WTC11 (cell line): ENCODE measurements around the gene ZBTB47. TPM values are rescaled to one million over a fixed set of nuclear protein-coding genes. Genes with fewer than 3 reads are reported as not detected.

Experiments
- ATAC-seq: fragments of 200-7000 bp; cut with Tn5 transposase; 2 replicates; pipeline ENCODE4 v1.10.0; 2021; ENCODE audit warnings: mild to moderate bottlenecking, moderate library complexity
- CTCF ChIA-PET: fragments of 300-600 bp; sonication (Branson Sonifier 250); formaldehyde crosslinking; loops from one replicate; lab custom pipeline; 2021; ENCODE audit warnings: antibody characterized with exemption; lab: Charles Lee
- POLR2A ChIA-PET: fragments of 350-600 bp; sonication (Branson Sonifier 250); formaldehyde crosslinking; loops from one replicate; lab custom pipeline; 2021; ENCODE audit warnings: antibody characterized with exemption; lab: Charles Lee
- DNase-seq: peaks from one replicate; pipeline ENCODE4 v3.0.0; 2021; ENCODE audit warnings: low spot score
- H3K27ac Mint-ChIP-seq: 2 replicates; pipeline ENCODE4 v1.8.0; 2021; ENCODE audit warnings: mixed read lengths
- H3K27me3 Mint-ChIP-seq: 2 replicates; pipeline ENCODE4 v1.8.0; 2021; ENCODE audit warnings: low read depth, mild to moderate bottlenecking, moderate library complexity, mixed read lengths
- H3K36me3 Mint-ChIP-seq: 2 replicates; pipeline ENCODE4 v1.8.0; 2021; ENCODE audit warnings: mixed read lengths
- H3K4me1 Mint-ChIP-seq: 2 replicates; pipeline ENCODE4 v1.8.0; 2022; ENCODE audit warnings: mixed read lengths
- H3K4me3 Mint-ChIP-seq: 2 replicates; pipeline ENCODE4 v1.8.0; 2021; ENCODE audit warnings: mild to moderate bottlenecking, moderate library complexity, mixed read lengths
- H3K9me3 Mint-ChIP-seq: 2 replicates; pipeline ENCODE4 v1.8.0; 2021; ENCODE audit warnings: mixed read lengths
- AFF4 ChIP-seq: sonication (generic); formaldehyde crosslinking; IDR thresholded peaks from 2 replicates; pipeline ENCODE4 v1.8.1; 2023; ENCODE audit warnings: mild to moderate bottlenecking, missing genetic modification reagents, borderline replicate concordance
- CREB1 ChIP-seq: sonication (generic); formaldehyde crosslinking; IDR thresholded peaks from 2 replicates; pipeline ENCODE4 v1.8.0; 2023; ENCODE audit warnings: mild to moderate bottlenecking, missing genetic modification reagents
- FOXJ3 ChIP-seq: sonication (generic); formaldehyde crosslinking; IDR thresholded peaks from 2 replicates; pipeline ENCODE4 v1.9.0; 2021; ENCODE audit warnings: missing genetic modification reagents, mild to moderate bottlenecking, borderline replicate concordance
- GTF2I ChIP-seq: fragments of 250-450 bp; sonication (Bioruptor Pico); conservative IDR thresholded peaks from 2 replicates; pipeline ENCODE4 v1.4.0; 2021; ENCODE audit warnings: mild to moderate bottlenecking
- JUN ChIP-seq: sonication (generic); formaldehyde crosslinking; IDR thresholded peaks from 2 replicates; pipeline ENCODE4 v1.8.0; 2023; ENCODE audit warnings: mild to moderate bottlenecking, missing genetic modification reagents
- NR3C1 ChIP-seq: sonication (generic); formaldehyde crosslinking; conservative IDR thresholded peaks from 2 replicates; pipeline ENCODE4 v1.8.1; 2023; ENCODE audit warnings: low read depth, mild to moderate bottlenecking, missing genetic modification reagents
- PREB ChIP-seq: sonication (generic); formaldehyde crosslinking; IDR thresholded peaks from 2 replicates; pipeline ENCODE4 v1.8.1; 2022; ENCODE audit warnings: mild to moderate bottlenecking, missing genetic modification reagents, moderate library complexity, borderline replicate concordance
- SP1 ChIP-seq: sonication (generic); formaldehyde crosslinking; conservative IDR thresholded peaks from 2 replicates; pipeline ENCODE4 v1.8.1; 2022; ENCODE audit warnings: missing genetic modification reagents
- TEAD4 ChIP-seq: sonication (generic); formaldehyde crosslinking; IDR thresholded peaks from 2 replicates; pipeline ENCODE4 v1.8.0; 2022; ENCODE audit warnings: mild to moderate bottlenecking, missing genetic modification reagents
- TP53 ChIP-seq: sonication (generic); formaldehyde crosslinking; IDR thresholded peaks from 2 replicates; pipeline ENCODE4 v1.8.1; 2023; ENCODE audit warnings: mild to moderate bottlenecking, missing genetic modification reagents
- ZNF219 ChIP-seq: sonication (generic); formaldehyde crosslinking; IDR thresholded peaks from 2 replicates; pipeline ENCODE4 v1.8.0; 2023; ENCODE audit warnings: missing genetic modification reagents, mild to moderate bottlenecking, borderline replicate concordance
- ZNF232 ChIP-seq: sonication (generic); formaldehyde crosslinking; IDR thresholded peaks from 2 replicates; pipeline ENCODE4 v1.8.0; 2022; ENCODE audit warnings: mild to moderate bottlenecking, missing genetic modification reagents
- ZNF423 ChIP-seq: fragments of 250-450 bp; sonication (Bioruptor Pico); IDR thresholded peaks from 2 replicates; pipeline ENCODE4 v2.1.2; 2022; ENCODE audit warnings: mild to moderate bottlenecking, moderate library complexity
- total RNA-seq: library from RNA; stranded (reverse); gene quantifications from 3 replicates; pipeline ENCODE4 v1.2.3, GENCODE V29; 2021
- TF ChIP-seq, protein P1 (sequence below): fragments of 250-450 bp; sonication (Bioruptor Pico); IDR thresholded peaks from 2 replicates; pipeline ENCODE4 v2.1.2; 2022; ENCODE audit warnings: mild to moderate bottlenecking, moderate library complexity
- TF ChIP-seq, protein P2 (sequence below): sonication (generic); formaldehyde crosslinking; IDR thresholded peaks from 2 replicates; pipeline ENCODE4 v1.8.1; 2022; ENCODE audit warnings: low read depth, missing genetic modification reagents, borderline replicate concordance
- TF ChIP-seq, protein P3 (sequence below): fragments of 250-450 bp; sonication (Bioruptor Pico); IDR thresholded peaks from 2 replicates; pipeline ENCODE4 v1.9.0; 2021; ENCODE audit warnings: mild to moderate bottlenecking, borderline replicate concordance
- TF ChIP-seq, protein P4 (sequence below): fragments of 250-450 bp; sonication (Bioruptor Pico); IDR thresholded peaks from 2 replicates; pipeline ENCODE4 v1.9.0; 2021; ENCODE audit warnings: mild to moderate bottlenecking

Gene ZBTB47
- total RNA-seq, 1 experiment from 2014 or later = 5.2 TPM

DNA sequence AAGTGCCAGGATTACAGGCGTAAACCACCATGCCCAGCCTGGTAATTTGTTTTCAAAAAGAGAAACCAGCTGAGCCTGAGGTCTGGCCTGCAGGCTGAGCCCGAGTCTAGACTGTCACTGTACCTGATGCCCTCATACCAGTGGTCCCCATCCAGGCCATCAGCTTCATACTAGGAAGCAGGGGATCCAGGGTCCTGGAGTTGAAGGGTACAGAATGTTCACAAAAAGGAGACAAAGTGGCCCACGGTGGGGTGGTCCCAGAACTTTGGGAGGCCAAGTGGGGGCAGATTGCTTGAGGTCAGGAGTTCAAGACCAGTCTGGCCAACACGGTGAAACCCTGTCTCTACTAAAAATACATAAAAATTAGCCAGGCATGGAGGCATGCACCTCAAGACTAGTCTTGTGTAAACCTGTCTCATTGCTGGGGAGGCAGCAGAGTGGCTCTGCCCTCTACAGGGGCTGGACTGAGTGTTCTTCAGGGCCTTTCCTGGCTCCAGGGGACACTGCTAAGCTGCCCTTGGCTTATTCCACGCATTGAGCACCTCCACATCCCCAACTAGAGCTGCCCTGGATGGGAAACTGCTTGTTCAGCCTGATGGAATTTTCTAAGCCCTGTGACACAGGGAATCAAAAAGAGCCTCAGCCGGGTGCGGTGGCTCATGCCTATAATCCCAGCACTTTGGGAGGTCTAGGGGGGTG lies 57.0 kb downstream of the ZBTB47 start:
- peak; percentile 5 for DNase-seq
- no peak overlapping the region for H3K4me3 Mint-ChIP-seq
- no peaks in the 10 kb centered on the region for H3K9me3 Mint-ChIP-seq
- H3K27me3 Mint-ChIP-seq = no peaks in the 10 kb centered on the region
- H3K4me1 Mint-ChIP-seq = no peaks in the 10 kb centered on the region
- POLR2A ChIA-PET = no interaction called here
- no peak overlapping the region; the same call in 1 of the 2 replicates for H3K27ac Mint-ChIP-seq
- no peak for ATAC-seq
- no peaks in the 10 kb centered on the region for H3K36me3 Mint-ChIP-seq
- TF ChIP-seq PREB = no peak
- TF ChIP-seq JUN (CRISPR knock-in tag) = no peak
- no peak for TF ChIP-seq TP53 (CRISPR knock-in tag)
- TF ChIP-seq, protein P1, sequence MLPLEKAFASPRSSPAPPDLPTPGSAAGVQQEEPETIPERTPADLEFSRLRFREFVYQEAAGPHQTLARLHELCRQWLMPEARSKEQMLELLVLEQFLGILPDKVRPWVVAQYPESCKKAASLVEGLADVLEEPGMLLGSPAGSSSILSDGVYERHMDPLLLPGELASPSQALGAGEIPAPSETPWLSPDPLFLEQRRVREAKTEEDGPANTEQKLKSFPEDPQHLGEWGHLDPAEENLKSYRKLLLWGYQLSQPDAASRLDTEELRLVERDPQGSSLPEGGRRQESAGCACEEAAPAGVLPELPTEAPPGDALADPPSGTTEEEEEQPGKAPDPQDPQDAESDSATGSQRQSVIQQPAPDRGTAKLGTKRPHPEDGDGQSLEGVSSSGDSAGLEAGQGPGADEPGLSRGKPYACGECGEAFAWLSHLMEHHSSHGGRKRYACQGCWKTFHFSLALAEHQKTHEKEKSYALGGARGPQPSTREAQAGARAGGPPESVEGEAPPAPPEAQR (CRISPR knock-in tag) = no peak
- TF ChIP-seq CREB1 (CRISPR knock-in tag) = no peak
- no peak for TF ChIP-seq ZNF423 (CRISPR knock-in tag)
- TF ChIP-seq, protein P2, sequence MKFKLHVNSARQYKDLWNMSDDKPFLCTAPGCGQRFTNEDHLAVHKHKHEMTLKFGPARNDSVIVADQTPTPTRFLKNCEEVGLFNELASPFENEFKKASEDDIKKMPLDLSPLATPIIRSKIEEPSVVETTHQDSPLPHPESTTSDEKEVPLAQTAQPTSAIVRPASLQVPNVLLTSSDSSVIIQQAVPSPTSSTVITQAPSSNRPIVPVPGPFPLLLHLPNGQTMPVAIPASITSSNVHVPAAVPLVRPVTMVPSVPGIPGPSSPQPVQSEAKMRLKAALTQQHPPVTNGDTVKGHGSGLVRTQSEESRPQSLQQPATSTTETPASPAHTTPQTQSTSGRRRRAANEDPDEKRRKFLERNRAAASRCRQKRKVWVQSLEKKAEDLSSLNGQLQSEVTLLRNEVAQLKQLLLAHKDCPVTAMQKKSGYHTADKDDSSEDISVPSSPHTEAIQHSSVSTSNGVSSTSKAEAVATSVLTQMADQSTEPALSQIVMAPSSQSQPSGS = no peak
- TF ChIP-seq NR3C1 (CRISPR knock-in tag) = no peak
- TF ChIP-seq GTF2I (CRISPR knock-in tag) = no peak
- no peak for TF ChIP-seq AFF4 (CRISPR knock-in tag)
- CTCF ChIA-PET = interaction anchor here (0.6 to 2.4 kb wide), 14 partner anchors 9 to 129 kb away, joined by 3 to 14 read pairs (median 4); no protein-coding TSS in a partner anchor

- POLR2A ChIA-PET = no interaction called here
- Mint-ChIP-seq H3K36me3 (no peaks in the 10 kb centered on the region), H3K9me3 (no peaks in the 10 kb centered on the region), H3K27ac (no peak overlapping the region), H3K27me3 (no peaks in the 10 kb centered on the region), H3K4me1 (no peaks in the 10 kb centered on the region), H3K4me3 (no peak overlapping the region)
- ATAC-seq = peak; percentile 84
- peak; percentile 9 for DNase-seq
- CTCF ChIA-PET = interaction anchor here (0.6 to 2.4 kb wide), 25 partner anchors 10 to 209 kb away, joined by 3 to 14 read pairs (median 4); partner anchors contain the start of genes HHATL, SEC22C and VIPR1
- TF ChIP-seq, protein P3, sequence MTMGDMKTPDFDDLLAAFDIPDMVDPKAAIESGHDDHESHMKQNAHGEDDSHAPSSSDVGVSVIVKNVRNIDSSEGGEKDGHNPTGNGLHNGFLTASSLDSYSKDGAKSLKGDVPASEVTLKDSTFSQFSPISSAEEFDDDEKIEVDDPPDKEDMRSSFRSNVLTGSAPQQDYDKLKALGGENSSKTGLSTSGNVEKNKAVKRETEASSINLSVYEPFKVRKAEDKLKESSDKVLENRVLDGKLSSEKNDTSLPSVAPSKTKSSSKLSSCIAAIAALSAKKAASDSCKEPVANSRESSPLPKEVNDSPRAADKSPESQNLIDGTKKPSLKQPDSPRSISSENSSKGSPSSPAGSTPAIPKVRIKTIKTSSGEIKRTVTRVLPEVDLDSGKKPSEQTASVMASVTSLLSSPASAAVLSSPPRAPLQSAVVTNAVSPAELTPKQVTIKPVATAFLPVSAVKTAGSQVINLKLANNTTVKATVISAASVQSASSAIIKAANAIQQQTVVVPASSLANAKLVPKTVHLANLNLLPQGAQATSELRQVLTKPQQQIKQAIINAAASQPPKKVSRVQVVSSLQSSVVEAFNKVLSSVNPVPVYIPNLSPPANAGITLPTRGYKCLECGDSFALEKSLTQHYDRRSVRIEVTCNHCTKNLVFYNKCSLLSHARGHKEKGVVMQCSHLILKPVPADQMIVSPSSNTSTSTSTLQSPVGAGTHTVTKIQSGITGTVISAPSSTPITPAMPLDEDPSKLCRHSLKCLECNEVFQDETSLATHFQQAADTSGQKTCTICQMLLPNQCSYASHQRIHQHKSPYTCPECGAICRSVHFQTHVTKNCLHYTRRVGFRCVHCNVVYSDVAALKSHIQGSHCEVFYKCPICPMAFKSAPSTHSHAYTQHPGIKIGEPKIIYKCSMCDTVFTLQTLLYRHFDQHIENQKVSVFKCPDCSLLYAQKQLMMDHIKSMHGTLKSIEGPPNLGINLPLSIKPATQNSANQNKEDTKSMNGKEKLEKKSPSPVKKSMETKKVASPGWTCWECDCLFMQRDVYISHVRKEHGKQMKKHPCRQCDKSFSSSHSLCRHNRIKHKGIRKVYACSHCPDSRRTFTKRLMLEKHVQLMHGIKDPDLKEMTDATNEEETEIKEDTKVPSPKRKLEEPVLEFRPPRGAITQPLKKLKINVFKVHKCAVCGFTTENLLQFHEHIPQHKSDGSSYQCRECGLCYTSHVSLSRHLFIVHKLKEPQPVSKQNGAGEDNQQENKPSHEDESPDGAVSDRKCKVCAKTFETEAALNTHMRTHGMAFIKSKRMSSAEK (CRISPR knock-in tag) = no peak
- no peak for TF ChIP-seq CREB1 (CRISPR knock-in tag)
- no peak for TF ChIP-seq TEAD4
- TF ChIP-seq ZNF219 (CRISPR knock-in tag) = no peak
- TF ChIP-seq, protein P4, sequence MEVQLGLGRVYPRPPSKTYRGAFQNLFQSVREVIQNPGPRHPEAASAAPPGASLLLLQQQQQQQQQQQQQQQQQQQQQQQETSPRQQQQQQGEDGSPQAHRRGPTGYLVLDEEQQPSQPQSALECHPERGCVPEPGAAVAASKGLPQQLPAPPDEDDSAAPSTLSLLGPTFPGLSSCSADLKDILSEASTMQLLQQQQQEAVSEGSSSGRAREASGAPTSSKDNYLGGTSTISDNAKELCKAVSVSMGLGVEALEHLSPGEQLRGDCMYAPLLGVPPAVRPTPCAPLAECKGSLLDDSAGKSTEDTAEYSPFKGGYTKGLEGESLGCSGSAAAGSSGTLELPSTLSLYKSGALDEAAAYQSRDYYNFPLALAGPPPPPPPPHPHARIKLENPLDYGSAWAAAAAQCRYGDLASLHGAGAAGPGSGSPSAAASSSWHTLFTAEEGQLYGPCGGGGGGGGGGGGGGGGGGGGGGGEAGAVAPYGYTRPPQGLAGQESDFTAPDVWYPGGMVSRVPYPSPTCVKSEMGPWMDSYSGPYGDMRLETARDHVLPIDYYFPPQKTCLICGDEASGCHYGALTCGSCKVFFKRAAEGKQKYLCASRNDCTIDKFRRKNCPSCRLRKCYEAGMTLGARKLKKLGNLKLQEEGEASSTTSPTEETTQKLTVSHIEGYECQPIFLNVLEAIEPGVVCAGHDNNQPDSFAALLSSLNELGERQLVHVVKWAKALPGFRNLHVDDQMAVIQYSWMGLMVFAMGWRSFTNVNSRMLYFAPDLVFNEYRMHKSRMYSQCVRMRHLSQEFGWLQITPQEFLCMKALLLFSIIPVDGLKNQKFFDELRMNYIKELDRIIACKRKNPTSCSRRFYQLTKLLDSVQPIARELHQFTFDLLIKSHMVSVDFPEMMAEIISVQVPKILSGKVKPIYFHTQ (CRISPR knock-in tag) = no peak
- no peak for TF ChIP-seq SP1 (CRISPR knock-in tag)
- no peak for TF ChIP-seq ZNF232
- no peak for TF ChIP-seq FOXJ3
Measured at GRCh38 chr3:42711491-42712343, 58.2 kb downstream of the ZBTB47 start.
